ENCODE measurements around the gene PON1.

Gene PON1

GRCh38 chr7:95296456-95296855 is 27.9 kb downstream of the PON1 start:
- H3K4me1 ChIP-seq (ENCODE audit: low read depth, poor library complexity, severe bottlenecking), result no peaks in the 10 kb centered on the region
- H3K36me3 ChIP-seq (ENCODE audit: insufficient read depth), result no peaks in the 10 kb centered on the region
- TF ChIP-seq CTCF (conservative IDR thresholded peaks at IDR 0.05; ENCODE audit: low read depth, low read length), result no peak
- no peaks in the 10 kb centered on the region for H3K79me2 ChIP-seq (ENCODE audit: insufficient read depth, low read depth)
- no peak overlapping the region for H3K9ac ChIP-seq
- no peak overlapping the region for H3K27ac ChIP-seq
- H3K4me3 ChIP-seq (IDR thresholded peaks at IDR 0.05; ENCODE audit: insufficient read depth, low read depth, low read length), result no peak overlapping the region
- H4K20me1 ChIP-seq (ENCODE audit: insufficient read depth), result no peaks in the 10 kb centered on the region
- H2AFZ ChIP-seq (ENCODE audit: low read depth), result no peak overlapping the region
- no peaks in the 10 kb centered on the region for H3K27me3 ChIP-seq (ENCODE audit: insufficient read depth, low read depth)
- no peak overlapping the region for H3K4me2 ChIP-seq

GRCh38 chr7:95295397-95295796 is 28.9 kb downstream of the PON1 start:
- no peak overlapping the region for H3K27ac ChIP-seq
- H3K36me3 ChIP-seq (ENCODE audit: insufficient read depth), result no peaks in the 10 kb centered on the region
- TF ChIP-seq CTCF (conservative IDR thresholded peaks at IDR 0.05; ENCODE audit: low read depth, low read length), result no peak
- no peak overlapping the region for H3K9ac ChIP-seq
- no peaks in the 10 kb centered on the region for H4K20me1 ChIP-seq (ENCODE audit: insufficient read depth)
- H3K4me3 ChIP-seq (IDR thresholded peaks at IDR 0.05; ENCODE audit: insufficient read depth, low read depth, low read length), result no peak overlapping the region
- H3K27me3 ChIP-seq (ENCODE audit: insufficient read depth, low read depth), result no peaks in the 10 kb centered on the region
- no peak overlapping the region for H2AFZ ChIP-seq (ENCODE audit: low read depth)
- H3K4me1 ChIP-seq (ENCODE audit: low read depth, poor library complexity, severe bottlenecking), result no peaks in the 10 kb centered on the region
- no peak overlapping the region for H3K4me2 ChIP-seq
- H3K79me2 ChIP-seq (ENCODE audit: insufficient read depth, low read depth), result no peaks in the 10 kb centered on the region

GRCh38 chr7:95290166-95290830 is 34.0 kb downstream of the PON1 start:
- Histone ChIP-seq H4K20me1 (ENCODE audit: insufficient read depth) (no peaks in the 10 kb centered on the region), H2AFZ (ENCODE audit: low read depth) (no peak overlapping the region), H3K27me3 (ENCODE audit: insufficient read depth, low read depth) (no peaks in the 10 kb centered on the region), H3K4me2 (no peak overlapping the region), H3K79me2 (ENCODE audit: insufficient read depth, low read depth) (no peaks in the 10 kb centered on the region), H3K4me1 (ENCODE audit: low read depth, poor library complexity, severe bottlenecking) (no peaks in the 10 kb centered on the region), H3K9ac (no peak overlapping the region), H3K4me3 (IDR thresholded peaks at IDR 0.05; ENCODE audit: insufficient read depth, low read depth, low read length) (no peak overlapping the region), H3K36me3 (ENCODE audit: insufficient read depth) (no peaks in the 10 kb centered on the region), H3K27ac (no peak overlapping the region)
- no peak for TF ChIP-seq CTCF (conservative IDR thresholded peaks at IDR 0.05; ENCODE audit: low read depth, low read length)

GRCh38 chr7:95286096-95286495 is 38.2 kb downstream of the PON1 start:
- no peaks in the 10 kb centered on the region for H3K36me3 ChIP-seq (ENCODE audit: insufficient read depth)
- H4K20me1 ChIP-seq (ENCODE audit: insufficient read depth), result no peaks in the 10 kb centered on the region
- no peaks in the 10 kb centered on the region for H3K79me2 ChIP-seq (ENCODE audit: insufficient read depth, low read depth)
- no peak overlapping the region for H3K4me2 ChIP-seq
- H3K9ac ChIP-seq, result no peak overlapping the region
- H3K4me1 ChIP-seq (ENCODE audit: low read depth, poor library complexity, severe bottlenecking), result no peaks in the 10 kb centered on the region
- H3K4me3 ChIP-seq (IDR thresholded peaks at IDR 0.05; ENCODE audit: insufficient read depth, low read depth, low read length), result no peak overlapping the region
- TF ChIP-seq CTCF (conservative IDR thresholded peaks at IDR 0.05; ENCODE audit: low read depth, low read length), result no peak
- H2AFZ ChIP-seq (ENCODE audit: low read depth), result no peak overlapping the region
- H3K27ac ChIP-seq, result no peak overlapping the region
- H3K27me3 ChIP-seq (ENCODE audit: insufficient read depth, low read depth), result no peaks in the 10 kb centered on the region

Data from KMS-11 (cell line).